Ishikawa (cell line): ENCODE measurements around the gene THAP3.

Experiments used
- CREB1 ChIP-seq: IDR thresholded peaks from 2 replicates; pipeline ENCODE4 v1.6.1; 2012; ENCODE audit warnings: low read depth
- EP300 ChIP-seq: IDR thresholded peaks from 2 replicates; pipeline ENCODE4 v1.6.1; 2012; ENCODE audit warnings: borderline replicate concordance
- REST ChIP-seq: IDR thresholded peaks from 2 replicates; pipeline ENCODE4 v1.6.1; 2012; ENCODE audit warnings: low read depth, mild to moderate bottlenecking
- TCF12 ChIP-seq: IDR thresholded peaks from 2 replicates; pipeline ENCODE4 v1.6.1; 2012; ENCODE audit warnings: low read depth
- YY1 ChIP-seq: IDR thresholded peaks from 2 replicates; pipeline ENCODE4 v1.6.1; 2012; ENCODE audit warnings: low read depth

GRCh38 chr1:6602669-6603237 is 21.9 kb upstream of the THAP3 start, which contains the start of gene KLHL21:
- TF ChIP-seq REST, result no peak
- no peak; the same call in 1 of the 2 replicates for TF ChIP-seq EP300
- TF ChIP-seq CREB1, result no peak
- TF ChIP-seq YY1, result peak; percentile 59; the same call in 1 of the 2 replicates
- TF ChIP-seq TCF12, result peak; percentile 32; the same call in 1 of the 2 replicates
